Ishikawa (cell line): ENCODE measurements around the gene ADGRG6.

ENCODE experiments used
- RAD21 ChIP-seq: IDR thresholded peaks from 2 replicates; pipeline ENCODE4 v1.6.1; 2012; ENCODE audit warnings: low read depth
- YY1 ChIP-seq: IDR thresholded peaks from 2 replicates; pipeline ENCODE4 v1.6.1; 2012; ENCODE audit warnings: low read depth

- TF ChIP-seq RAD21 (no peak), YY1 (no peak)
These were observed 74.3 kb downstream of the ADGRG6 start for GRCh38 chr6:142376115-142376514.
